HG03025 (cell line): ENCODE measurements around the gene ABHD17C.

ENCODE experiments used
- ATAC-seq: cut with Tn5 transposase; IDR thresholded peaks from one replicate; pipeline ENCODE4 v1.9.1; 2021; ENCODE audit warnings: mild to moderate bottlenecking, moderate library complexity; ENCODE audit not compliant: unreplicated experiment, low FRiP score

ABHD17C gene

DNA sequence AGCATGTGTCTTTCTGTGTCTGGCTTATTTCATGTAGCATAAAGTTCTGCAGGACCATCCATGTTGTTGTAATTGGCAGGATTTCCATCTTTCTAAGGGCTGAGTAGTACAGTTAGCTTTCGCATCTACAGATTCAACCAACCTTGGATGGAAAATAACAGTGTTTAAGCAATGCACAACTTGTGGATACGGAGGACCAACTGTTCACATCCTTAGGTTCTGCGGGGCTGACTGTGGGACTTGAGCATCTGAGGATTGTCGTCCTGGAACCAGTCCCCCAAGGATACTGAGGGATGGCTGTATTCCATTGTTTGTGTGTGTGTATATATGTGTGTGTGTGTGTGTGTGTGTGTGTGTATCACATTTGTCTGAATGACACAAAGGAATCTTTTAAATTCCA, 27.7 kb downstream of the ABHD17C start:
- no peak for ATAC-seq

DNA sequence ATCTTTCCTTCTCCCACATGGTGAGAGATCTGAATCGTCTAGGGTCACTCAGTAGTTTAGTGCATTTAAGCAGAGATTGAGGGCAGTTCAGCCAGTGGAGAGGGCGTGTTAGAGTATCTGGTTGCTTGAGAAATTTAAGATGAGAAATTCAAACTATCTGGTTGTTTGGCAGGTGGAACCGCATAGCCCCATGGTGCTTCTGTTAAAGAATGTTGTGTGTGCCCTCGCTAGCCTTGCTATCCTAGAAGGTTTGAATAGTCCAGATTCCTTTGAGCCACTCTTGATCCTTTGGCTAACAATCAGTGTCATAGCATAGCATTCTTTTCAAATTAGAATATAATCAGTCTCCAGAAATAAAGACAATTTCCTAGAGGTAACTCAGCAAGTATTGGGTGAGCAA, 32.1 kb downstream of the ABHD17C start:
- no peak for ATAC-seq

DNA sequence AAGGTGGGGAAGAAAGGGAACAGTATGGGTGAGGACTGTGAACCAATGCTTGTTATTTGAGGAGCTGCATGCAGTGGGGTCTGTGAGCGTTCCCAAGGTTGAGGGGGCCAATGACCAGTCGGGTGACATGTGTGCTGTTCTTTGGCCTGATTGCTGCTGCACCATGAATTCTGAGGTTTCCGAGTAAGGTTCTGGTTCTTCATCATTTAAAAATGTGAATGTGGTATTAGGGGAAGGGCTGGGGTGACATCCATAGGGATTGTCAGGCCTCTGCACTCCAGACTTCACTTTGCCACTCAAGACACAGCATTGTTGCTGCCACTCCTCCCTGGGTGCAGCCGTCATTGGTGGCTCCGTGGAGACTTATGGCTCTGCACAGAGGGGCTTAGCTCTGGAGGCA, 32.5 kb downstream of the ABHD17C start:
- ATAC-seq = no peak

DNA sequence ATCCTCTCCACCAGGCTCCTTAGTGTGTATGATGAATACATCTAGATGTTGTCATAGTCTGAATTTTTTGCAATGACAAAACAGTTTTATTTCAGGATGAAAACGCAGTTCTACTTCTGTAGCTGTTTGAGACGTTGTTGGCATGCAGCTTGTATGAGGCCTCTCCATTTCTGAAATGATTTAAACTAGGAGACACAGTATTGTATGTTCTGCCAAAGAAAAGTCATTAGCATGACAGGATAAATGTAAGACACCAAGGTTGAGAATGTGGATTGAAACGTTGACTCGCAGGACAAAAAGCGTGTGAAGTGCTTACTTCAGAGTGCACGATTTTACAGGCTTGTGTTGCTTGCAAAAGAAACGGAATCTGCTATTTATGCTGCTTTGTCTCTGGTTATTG, 35.3 kb downstream of the ABHD17C start:
- ATAC-seq = no peak

DNA sequence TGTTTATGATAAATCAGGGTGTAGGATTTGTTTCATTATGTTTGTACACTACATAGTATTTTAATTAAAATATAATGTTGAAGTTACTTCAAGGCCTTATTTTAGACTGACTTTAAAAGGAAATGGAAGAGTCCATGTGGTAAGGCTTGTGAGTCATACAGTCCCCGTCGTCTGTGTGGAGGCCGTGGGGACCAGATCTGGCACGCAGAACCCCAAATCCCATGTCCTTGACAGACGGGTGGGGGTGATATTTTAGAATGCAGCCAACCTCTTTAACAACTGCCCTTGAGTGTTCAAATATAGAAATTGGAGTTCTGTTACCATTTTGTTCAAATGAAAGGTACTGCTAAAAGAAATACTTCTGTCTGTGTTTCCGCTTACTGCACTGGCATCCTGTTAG, 35.8 kb downstream of the ABHD17C start:
- no peak for ATAC-seq

DNA sequence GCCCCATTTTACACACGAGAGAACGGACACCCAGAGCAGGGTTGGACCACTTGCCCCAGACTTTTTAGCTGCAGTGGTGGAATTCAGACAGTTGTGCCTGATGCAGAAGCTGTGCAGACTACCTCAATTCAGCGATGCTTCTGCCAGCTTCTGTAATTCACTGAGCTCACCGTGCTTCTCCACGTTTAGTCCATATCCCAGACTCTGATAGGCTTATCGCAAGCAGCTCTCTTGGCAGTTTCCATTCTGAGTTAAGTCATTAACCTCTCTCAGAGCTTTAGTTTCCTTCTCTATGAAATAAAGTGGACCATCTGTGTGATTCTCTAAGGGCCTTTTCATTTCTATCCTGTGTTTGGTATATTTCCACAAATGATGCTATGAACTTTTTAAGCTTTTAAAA, 37.1 kb downstream of the ABHD17C start:
- ATAC-seq = no peak

DNA sequence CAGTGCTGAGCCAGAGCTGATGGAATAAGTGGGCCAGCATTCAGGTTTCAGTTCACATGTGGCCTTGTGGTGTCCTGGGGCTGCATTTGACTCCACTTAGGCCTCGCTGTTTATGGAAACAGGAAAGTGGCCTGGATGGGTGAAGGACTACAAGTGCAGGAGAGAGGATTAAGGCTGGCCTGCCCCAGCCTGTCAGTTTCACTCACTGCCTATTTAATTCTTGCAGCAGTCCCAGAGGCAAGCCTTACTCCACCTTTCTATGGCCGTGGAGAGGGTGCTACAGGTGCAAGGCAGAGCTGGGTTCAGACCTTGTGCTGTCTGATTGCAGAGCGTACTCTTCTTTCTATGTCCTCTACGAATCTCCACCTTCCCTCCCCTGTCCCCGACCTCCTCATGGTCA, 37.7 kb downstream of the ABHD17C start:
- ATAC-seq = no peak

DNA sequence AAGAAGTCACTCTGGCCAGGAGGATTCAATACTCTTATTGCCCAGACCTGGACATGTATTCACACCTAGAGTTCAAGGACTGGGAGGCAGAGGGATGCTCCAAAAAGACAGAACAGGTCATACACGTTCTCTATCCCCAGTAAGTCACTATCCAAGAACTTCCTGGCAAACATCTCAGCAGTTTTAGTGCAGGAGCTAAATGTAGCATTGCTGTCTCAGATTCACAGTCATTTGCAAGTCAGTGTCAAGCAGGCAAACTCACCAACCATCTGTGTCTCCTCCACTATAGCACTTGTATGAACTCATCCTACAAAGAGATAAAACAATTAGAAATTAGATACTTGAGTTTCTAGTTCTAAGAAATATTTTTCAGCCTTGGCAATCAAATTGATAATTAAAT, 38.4 kb downstream of the ABHD17C start:
- no peak for ATAC-seq

DNA sequence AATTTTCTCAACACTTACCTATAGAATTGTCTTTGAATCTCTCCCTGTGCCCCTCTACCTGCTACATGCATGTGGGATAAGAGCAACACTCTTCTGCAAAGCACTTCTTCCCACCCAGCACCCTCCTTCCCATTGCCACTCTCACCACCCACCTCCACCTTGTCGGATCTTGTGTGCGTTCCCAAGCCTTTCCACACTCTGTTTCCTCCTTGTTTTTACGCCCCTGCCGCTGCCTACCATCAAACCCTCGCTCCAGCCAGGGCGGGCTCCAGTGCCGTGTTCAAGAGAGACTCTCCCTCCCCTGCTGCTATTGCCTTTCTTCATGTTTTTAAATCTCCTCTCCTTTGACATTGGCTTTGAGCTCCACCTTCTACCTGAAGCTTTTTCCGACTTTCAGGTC, 40.2 kb downstream of the ABHD17C start:
- no peak for ATAC-seq

DNA sequence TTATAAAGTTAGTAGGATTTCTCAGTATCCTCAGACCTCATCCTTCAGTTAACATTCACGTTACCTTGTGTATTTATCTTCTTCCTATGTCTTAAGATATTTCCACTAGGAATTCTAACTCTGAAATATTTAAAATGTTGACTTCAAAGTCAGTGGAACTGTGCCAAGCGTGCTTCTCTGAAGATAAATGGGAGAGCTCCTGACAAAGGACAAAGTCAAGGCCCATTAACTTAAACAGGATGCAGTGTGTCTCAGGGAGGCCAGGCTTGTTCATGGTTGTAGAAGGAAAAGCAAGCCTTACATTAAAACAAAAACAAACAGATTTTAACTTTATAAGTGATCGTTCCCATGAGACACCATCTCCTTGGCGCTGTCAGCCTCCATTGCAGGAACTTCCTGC, 41.5 kb downstream of the ABHD17C start:
- no peak for ATAC-seq

DNA sequence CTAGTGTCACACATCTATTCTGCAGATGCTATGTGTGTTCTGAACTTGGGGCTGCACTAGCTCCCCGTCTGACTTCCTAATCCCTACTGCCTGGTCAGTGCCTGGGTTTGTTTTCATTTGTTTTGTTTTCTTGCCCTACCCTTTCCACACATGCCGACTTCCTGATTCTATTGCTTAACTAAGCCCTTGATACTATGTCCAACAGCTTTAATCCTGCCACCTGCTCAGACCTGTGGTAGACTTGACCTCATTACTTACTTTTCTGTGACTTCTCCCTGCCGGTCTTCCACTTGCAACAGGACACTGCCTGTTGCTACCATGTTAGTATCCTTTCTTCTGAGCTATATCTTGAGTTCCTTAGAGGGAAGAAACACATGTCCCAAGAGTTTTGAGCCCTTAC, 44.8 kb downstream of the ABHD17C start:
- ATAC-seq = no peak

DNA sequence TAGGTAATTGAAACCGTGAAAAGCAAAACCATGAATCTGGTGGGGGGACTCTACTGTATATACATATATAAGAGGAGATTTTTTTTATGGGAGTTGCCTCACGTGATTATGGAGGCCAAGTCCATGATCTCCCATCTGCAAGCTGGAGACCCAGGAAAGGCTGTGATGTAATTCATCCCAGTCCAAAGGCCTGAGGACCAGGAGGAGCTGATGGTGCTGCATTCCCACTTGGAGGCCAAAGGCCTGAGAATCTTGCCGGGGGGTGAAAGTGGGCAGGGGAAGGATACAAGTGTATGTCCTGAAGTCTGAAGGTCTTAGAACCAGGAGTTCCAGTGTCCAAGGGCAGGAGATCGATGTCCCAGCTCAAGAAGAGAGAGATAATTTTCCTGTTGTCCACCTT, 47.0 kb downstream of the ABHD17C start:
- no peak for ATAC-seq

DNA sequence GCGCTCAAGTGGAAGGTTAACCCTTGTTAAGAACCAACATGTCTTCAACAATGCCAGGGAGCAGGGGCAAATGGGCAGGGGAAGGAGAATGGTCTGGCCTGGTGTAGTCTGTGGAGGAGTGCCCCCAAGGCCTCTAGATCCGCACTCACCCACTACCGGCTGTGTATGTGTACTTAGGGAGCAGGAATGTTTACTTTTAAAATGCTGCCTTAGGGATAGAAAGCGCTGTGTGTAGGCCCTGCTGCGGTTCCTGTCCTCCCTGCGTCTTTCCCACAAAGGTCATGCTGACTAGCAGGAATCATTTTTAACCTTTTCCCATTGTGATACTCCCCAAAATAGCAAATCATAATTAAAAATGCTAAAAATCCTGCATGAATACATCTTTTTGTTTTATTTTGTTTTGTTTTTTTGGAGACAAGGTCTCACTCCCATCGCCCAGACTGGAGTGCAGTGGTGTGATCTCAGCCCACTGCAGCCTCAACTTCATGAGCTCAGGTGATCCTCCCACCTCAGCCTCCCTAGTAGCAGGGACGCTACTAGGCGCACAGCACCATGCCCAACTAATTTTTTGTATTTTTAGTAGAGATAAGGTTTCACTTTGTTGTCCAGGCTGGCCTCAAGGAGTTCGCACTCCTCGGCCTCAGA, 48.2 kb downstream of the ABHD17C start:
- ATAC-seq = no peak

DNA sequence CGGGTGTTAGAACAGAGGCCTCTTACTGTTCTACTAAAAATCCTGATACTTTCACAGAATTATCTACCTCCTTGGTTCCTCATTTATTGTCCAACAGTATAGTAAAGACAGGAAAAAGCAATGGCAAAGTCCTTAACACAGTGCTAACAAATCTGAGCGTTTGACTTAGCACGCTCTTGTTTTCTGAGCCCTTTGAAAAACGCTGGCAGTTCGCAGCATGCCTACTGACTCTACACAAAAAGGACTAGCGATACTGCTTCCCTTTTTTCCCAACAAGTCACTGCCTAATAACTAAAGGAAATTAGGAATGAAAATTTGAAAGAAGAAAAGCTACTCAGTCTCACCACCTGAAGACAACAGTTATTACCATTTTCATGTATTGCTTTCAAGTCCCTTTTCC, 49.3 kb downstream of the ABHD17C start:
- no peak for ATAC-seq

DNA sequence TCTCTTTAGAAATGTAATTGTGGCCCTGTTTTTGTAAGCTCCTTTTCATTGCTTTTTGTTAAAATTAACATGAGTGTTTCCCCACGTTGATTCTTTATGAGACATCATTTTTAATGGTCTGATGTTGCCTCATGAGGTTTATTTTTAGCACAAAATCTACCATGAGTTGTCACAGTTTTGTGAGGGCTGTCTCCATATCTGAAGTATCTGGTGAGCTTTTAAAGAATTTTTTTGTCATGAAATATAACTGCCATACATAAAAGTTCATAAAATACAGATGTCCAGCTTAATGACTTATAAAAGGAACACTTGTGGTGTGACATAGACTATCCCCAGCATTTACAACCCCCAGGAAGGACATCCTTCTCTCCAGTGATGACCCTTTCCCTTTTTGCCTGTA, 49.7 kb downstream of the ABHD17C start:
- ATAC-seq = no peak

DNA sequence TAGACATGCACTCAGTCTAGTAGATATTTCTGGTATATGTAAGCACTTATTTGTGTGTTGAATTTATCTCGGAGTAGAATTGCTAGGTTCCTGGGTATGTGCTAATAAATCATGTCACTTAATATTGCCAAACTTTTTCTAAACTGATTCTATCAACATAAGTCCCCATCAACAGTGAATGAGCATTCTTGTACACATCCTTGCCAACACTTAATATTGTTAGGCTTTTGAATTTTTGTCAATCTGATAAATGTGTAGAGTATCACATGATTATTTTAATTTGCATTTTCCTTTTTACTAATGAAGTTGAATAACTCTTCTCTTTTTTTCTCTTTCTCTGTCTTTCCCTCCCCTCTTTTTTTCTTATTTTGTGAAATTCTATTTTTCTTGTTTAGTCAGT, 50.8 kb downstream of the ABHD17C start:
- ATAC-seq = no peak

DNA sequence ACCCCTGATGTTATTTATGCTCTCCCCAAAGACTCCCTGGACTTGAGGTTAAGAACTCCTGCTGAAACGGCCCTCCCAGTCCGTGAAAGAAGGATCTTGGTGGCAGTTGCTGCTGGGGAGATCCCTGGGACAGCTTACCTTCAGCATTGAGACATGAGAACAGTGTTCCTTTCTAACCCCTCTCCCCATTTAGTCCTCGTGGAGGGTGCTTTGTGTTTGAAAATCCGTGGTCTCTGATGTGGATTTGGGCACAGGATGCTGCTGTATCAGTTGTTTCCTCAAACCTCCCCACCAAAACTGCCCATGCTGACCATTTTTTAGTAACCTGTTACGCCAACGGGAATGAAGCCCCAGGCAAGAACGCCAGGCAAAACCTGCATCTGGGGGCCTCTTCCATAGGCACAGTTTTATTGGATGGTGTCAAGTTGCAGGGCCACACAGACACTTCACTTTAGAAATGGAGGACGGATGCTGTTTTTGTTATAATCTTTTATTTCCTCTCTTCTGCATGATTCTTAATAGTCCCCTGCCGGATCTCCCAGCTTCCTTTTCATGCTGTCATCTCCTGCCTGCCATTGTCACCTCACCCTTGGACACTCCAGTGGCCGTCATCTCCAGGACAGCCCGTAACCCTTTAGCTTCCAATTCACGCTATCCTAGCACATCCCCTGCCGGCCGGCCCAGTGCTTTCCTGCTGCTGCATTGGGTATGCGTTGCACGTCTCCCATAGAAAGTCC, 52.4 kb downstream of the ABHD17C start:
- no peak for ATAC-seq

DNA sequence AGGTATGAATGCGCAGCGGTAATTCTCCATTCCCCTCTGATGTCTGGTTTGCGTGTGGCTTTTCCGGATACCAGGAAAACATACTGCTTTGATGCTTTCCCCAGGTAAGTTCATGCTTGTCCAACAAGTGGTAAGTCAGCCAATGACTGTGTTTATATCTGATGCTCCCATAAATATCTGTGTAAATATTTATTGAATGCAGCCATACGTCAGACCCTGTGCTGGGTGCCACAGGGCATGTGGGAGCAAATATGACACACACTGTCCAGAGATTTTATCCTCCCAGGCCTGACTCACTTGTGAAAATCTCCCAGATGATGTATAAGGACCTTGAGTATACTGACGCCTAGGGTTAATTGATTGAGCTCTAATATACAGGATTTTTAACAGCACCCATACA, 54.5 kb downstream of the ABHD17C start:
- ATAC-seq = no peak

DNA sequence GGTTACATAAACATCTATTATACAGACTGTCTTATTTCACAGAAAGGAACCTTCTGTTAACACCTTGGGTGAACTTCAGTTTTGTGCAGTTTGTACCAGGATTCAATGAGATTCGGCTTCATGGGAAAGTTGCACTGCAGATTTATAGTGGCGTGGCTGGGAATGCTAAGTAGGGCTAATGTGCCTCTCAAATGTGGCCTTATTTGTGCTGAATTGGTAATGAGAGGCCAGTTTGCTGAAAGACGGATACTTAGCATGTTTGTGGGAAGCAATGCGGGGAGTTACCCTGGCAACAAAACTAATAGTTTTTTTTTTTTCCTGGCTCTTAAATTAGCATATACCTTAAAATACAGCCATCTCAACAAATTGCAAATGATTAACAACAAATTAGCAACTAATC, 55.5 kb downstream of the ABHD17C start:
- no peak for ATAC-seq

DNA sequence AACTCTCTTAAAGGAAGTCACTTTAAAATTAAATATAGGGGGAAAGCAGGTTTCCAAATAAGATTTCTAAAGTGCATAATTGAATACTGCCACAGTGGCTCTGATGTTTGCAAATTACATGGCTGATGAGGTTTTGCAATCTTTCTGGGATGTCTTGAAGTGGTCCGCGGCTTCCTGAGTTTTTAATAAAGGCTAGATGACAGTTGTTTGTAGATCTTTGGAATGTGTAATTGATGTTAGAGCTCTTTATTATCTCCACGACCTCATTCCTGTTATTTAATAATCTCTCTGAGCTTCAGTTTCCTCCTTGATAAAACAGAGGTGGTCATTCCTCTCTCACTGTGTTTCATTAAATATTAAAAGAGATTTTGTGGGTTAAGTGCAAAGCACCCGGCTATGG, 57.1 kb downstream of the ABHD17C start:
- ATAC-seq = no peak

DNA sequence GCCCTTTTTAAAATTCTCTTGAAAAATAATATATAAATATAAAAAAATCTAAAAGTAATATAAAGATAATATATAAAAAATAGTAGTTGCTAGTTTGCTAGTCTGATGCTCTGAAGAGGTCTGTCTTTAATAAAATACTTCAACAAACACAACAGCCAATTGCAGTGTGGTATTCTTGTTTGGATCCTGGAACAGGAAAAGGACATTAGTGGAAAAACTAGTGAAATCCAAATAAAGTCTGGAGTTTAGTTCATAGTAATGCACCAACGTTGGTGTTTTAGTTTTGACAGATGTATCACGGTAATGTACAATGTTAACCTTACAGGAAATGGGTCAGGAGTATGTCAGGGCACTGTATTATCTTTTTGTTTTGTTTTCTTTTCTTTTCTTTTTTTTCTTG, 58.1 kb downstream of the ABHD17C start:
- ATAC-seq = no peak

DNA sequence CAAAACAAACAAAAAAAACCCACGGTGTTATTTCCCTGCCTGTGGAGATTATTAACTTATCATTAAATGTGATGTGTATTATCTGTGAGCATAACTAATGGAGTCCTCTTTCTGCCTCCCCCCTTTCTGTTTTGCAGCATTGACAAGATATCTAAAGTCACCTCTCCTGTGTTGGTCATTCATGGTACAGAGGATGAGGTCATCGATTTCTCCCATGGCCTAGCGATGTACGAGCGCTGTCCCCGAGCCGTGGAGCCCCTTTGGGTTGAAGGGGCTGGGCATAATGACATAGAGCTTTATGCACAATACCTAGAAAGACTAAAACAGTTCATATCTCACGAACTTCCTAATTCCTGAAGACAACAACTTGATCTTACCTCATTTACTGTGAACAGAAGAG, 58.9 kb downstream of the ABHD17C start:
- ATAC-seq = no peak

DNA sequence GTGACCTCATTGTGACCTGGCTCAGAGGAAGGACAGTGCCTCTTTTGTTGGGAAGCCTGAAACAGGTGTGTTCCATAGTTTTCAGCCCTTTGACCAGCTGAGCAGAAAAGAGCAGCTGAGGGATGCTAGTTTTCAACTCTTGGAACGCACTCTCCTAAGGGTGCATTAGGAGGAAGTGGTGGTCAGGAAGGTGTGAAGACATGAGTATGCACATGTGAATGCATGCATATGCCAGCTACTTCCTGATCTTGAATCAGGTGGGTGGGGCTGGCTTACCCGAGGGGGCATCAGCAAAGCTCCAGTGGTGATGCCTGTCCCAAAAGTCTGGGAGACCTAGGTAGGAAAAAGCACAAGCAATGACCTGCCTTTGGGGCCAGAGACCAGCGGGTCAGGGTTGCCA, 60.8 kb downstream of the ABHD17C start:
- no peak for ATAC-seq
